Measurements from ENCODE around the gene PKP4. TPM values are rescaled to one million over a fixed set of nuclear protein-coding genes. Genes with fewer than 3 reads are reported as not detected.
"Not testable (repeated sequence)": the region's sequence is repeated elsewhere in the genome, so short reads cannot be mapped to it uniquely, and the experiment has no call there.

PKP4 gene
- total RNA-seq, 1 donor from 2014 or later: 25.2 TPM

GRCh38 chr2:158467248-158467647 is 10.5 kb downstream of the PKP4 start:
- intact Hi-C loops (cut with micrococcal nuclease): no loop called here

GRCh38 chr2:158472829-158473228 is 16.1 kb downstream of the PKP4 start:
- intact Hi-C loops (cut with micrococcal nuclease): not testable (repeated sequence)

DNA sequence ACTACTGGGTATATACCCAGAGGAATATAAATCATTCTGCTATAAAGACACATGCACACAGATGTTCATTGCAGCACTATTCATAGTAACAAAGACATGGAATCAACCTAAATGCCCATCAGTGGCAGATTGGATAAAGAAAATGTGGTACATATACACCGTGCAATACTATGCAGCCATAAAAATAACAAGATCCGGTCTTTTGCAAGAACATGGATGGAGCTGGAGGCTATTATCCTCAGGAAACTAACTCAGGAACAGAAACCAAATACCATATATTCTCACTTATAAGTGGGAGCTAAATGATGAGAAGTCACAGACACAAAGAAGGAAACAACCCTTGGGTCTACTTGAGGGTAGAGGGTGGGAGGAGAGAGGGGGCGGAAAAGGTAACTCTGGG is 16.5 kb downstream of the PKP4 start:
- intact Hi-C loops (cut with micrococcal nuclease): not testable (repeated sequence)

DNA sequence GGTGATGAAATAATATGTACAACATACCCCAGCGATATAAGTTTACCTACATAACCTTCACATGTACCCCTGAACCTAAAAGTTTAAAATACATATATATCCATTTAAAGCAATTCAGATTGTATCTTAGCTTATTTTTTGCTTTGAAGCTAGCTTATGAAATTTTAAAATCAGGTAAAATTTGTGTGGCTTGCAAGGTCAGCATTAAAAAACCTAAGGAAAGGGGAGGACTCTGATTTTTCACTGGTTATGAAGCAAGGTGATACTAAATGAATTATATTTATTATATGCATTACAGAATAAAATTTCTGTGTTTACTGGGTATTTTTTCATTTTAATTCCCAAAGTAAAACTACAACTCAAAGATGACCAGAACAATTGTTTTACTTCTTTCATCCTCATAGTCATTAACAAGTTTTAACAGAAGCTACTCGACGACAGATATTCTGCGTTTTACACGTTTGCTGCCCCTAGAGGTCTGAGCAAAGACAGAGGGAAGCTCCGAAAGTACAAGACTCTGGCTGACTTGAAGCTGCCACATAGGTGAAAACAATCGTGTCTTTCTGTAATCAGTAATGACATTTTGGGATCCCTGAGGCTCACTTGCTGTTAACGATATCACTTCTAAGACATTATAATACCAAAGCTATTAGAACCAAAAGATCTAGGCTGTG is 17.1 kb downstream of the PKP4 start:
- intact Hi-C loops (cut with micrococcal nuclease): no loop called here

DNA sequence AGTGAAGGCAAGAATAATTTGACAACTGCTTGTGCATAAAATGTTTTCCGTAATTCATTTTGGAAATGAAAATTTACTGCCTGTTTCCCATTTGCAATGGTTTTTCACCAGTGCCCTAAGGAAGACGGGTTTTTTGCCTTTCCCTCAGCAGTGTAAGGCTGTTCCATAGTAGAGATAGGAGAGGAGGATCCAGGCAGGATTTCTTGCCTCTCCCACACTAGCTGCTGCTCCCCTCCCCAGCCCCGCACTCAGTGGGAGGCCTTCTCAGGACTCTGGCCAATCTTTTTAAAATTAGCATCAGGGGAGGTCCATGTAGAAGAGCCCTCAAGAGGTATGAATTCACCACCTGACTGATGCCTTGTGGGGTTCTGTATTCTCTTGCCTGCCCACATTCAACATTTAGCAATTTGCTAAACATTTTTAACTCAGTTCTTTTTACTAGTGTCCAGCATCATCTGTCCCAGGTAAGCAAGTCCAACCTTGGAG is 17.8 kb downstream of the PKP4 start:
- intact Hi-C loops (cut with micrococcal nuclease): not testable (repeated sequence)

DNA sequence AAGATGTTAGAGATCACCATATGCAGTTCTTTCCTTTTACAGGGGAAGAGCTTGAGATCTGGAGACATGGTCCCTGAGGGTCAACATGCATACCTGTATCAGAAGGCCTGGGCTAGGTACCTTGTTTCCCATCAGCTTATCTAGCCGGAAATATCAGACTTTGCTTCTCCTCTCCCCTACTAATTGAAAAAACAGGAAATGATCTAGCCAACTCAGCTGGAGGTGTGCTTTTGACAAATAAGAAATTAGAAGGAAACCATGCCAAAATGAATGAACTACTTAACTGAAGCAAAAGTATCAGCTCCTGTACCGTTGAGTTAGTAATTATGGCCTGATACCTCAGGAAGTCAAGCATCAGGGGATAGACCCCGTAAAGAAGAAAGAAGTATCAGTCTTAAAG is 20.4 kb downstream of the PKP4 start:
- intact Hi-C loops (cut with micrococcal nuclease): no loop called here

DNA sequence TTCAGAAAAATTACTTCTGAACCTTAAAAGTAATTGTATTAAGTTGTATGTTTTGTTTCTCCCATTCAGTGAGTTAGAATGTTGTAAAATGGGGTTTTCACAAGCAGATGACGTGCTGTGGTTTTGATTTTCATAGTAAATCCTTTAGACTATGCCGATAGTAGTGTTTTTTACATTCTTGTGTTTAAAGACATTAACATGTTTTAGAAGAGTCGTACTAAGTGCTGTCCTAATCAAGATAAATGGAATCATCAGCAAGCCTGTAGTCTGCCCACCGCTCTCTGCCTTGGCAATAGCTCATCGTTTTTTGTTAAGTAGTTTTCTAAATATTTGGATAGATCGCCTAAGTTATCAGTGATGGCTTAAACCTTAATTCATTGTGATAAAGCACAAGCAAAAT is 21.5 kb downstream of the PKP4 start:
- intact Hi-C loops (cut with micrococcal nuclease): no loop called here

DNA sequence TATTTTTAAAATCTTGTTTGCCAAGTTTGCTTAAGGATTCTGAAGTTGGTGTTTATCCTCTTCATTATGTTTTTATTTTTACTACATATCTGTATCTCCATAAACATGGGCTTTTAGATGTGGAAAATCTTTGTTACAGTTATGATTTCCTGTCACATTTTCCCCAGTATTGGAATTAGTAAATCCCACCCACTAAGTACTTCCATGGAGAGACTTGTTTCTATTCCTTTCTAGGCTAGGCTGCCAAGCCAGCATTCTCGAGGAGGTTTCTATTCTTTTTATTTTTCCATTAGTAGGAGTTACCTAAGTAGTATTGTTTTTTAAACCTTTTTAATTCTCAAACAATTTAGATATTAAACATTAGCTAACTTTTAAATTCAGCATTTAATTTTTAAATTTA is 22.1 kb downstream of the PKP4 start:
- intact Hi-C loops (cut with micrococcal nuclease): no loop called here

DNA sequence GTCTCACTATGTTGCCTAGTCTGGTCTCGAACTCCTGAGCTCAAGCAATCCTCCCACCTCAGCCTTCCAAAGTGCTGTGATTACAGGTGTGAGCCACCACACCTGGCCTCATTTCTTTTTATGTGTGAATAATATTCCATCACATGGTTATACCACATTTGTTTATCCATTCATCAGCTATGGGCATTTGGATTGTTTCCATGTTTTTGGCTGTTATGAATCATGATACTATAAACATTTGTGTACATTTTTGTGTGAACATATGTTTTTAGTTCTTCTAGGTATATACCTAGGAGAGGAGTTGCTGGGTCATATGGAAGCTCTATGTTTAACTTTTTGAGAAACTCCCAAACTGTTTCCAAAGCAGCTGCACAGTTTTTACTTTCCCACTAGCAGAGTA is 24.4 kb downstream of the PKP4 start:
- intact Hi-C loops (cut with micrococcal nuclease): no loop called here

- intact Hi-C loops (cut with micrococcal nuclease): no loop called here
Observed at GRCh38 chr2:158482594-158482993, 25.8 kb downstream of the PKP4 start.

- intact Hi-C loops (cut with micrococcal nuclease): no loop called here
Observed at GRCh38 chr2:158484892-158485556, 28.3 kb downstream of the PKP4 start.

GRCh38 chr2:158486150-158486969 is 29.6 kb downstream of the PKP4 start:
- intact Hi-C loops (cut with micrococcal nuclease): no loop called here

- intact Hi-C loops (cut with micrococcal nuclease): no loop called here
Observed at GRCh38 chr2:158486970-158487325, 30.2 kb downstream of the PKP4 start.

GRCh38 chr2:158487419-158487818 is 30.7 kb downstream of the PKP4 start:
- intact Hi-C loops (cut with micrococcal nuclease): no loop called here

GRCh38 chr2:158488442-158489216 is 31.9 kb downstream of the PKP4 start:
- intact Hi-C loops (cut with micrococcal nuclease): no loop called here

- intact Hi-C loops (cut with micrococcal nuclease): no loop called here
Observed at GRCh38 chr2:158489366-158490112, 32.8 kb downstream of the PKP4 start.

- intact Hi-C loops (cut with micrococcal nuclease): no loop called here
Observed at GRCh38 chr2:158491072-158491471, 34.3 kb downstream of the PKP4 start.

- intact Hi-C loops (cut with micrococcal nuclease): no loop called here
Observed at GRCh38 chr2:158493458-158493857, 36.7 kb downstream of the PKP4 start.

GRCh38 chr2:158495175-158495574 is 38.4 kb downstream of the PKP4 start:
- intact Hi-C loops (cut with micrococcal nuclease): no loop called here

GRCh38 chr2:158496986-158497385 is 40.2 kb downstream of the PKP4 start:
- intact Hi-C loops (cut with micrococcal nuclease): no loop called here

DNA sequence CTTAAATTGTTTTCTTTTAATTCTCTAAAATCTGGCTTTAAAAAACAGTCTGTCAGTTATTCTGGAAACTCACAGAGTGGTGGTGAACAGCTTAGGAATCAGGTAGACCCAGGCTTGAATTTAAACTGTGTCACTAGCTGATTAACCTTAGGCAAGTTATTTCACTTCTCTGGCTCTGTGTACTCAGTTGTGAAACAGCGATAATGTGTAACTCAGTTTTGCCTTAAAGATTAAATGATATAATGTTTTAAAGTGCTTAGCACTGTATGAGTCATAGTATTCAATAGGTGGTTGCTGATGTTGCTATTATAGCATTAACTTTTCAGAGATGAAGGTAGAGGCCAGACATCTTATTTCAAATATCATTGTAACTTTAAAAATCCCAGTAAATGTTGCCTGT is 40.7 kb downstream of the PKP4 start:
- intact Hi-C loops (cut with micrococcal nuclease): no loop called here

All from T-helper 1 cell treated with Interleukin-12 subunit alpha and Interleukin-12 subunit beta and Interleukin-4 antibody, amounts not matched to agents 30 ng/mL and 1 ng/mL, for 36 hours (primary cell).